ENCODE measurements around the gene ABCA5. TPM values are rescaled to one million over a fixed set of nuclear protein-coding genes. Genes with fewer than 3 reads are reported as not detected.

ABCA5 gene
- total and polyA plus RNA-seq, 4 donors: 18.7 to 84.4 (median 48.8) TPM

DNA sequence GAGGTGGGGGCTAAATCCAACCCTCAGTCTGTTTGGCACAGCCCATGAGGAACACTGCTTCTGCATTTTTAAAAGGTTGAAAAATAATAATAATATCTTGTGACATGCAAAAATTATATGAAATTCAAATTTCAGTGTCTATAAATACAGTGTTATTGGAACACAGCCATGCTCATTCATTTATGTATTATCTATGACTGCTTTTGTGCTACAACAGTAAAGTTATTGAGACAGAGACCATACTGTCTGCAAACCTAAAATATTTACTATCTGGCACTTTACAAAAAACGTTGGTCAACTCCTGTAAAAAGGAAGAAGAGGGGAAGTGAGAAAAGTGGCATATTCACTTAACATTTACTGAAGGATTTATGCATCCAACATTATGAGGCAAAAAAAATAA is 3.1 kb downstream of the ABCA5 start:
- Histone ChIP-seq H3K27me3 (ENCODE audit: control insufficient read depth in 4 of 4, insufficient read depth in 4 of 4, low read length in 3 of 4) (no peaks in the 10 kb centered on the region), H3K36me3 (ENCODE audit: control insufficient read depth in 4 of 4, insufficient read depth in 3 of 4, low read depth in 1 of 4, low read length in 3 of 4) (peaks cover 0 to 5% (median 0%) of the 10 kb centered on the region in 4 donors), H3K9me3 (ENCODE audit: control insufficient read depth in 4 of 4, low read length in 3 of 4) (no peaks in the 10 kb centered on the region), H3K27ac (ENCODE audit: low read depth in 1 of 2, low read length in 2 of 2) (no peak overlapping the region), H3K4me1 (ENCODE audit: control insufficient read depth in 4 of 4, insufficient read depth in 4 of 4, low read length in 3 of 4) (peaks cover 0 to 14% (median 7%) of the 10 kb centered on the region in 4 donors), H3K9ac (ENCODE audit: low read depth in 1 of 2, low read length in 2 of 2) (no peak overlapping the region), H3K4me3 (ENCODE audit: low read depth in 1 of 3, low read length in 3 of 3) (no peak overlapping the region)
- 47% methylated on average over 1 of the region's 1 CpG for WGBS
- no peak for TF ChIP-seq EGR1 (IDR thresholded peaks at IDR 0.05; ENCODE audit: low read depth in 2 of 2)
- TF ChIP-seq FOXA1 (IDR thresholded peaks at IDR 0.05): no peak
- no peak for TF ChIP-seq SP1 (IDR thresholded peaks at IDR 0.05)
- DNase-seq (ENCODE audit: low spot score): no peak

DNA sequence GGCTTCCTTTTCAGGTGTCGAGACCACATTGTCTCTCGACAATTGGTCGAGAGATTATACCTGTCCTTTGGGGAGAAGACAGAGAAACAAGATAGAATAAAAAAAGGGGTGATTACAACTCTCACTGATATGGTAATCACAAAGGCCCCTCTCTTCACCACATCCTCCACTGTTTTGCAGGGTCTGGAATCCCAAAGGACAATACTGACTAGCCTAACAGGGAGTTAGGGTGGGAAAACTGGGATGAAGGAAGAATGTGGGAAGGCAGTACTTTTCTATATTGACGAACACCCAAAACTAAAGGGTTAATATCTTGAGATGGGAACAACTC is 6.1 kb downstream of the ABCA5 start:
- Histone ChIP-seq H3K9me3 (ENCODE audit: control insufficient read depth in 4 of 4, low read length in 3 of 4) (no peaks in the 10 kb centered on the region), H3K9ac (ENCODE audit: low read depth in 1 of 2, low read length in 2 of 2) (no peak overlapping the region), H3K4me1 (ENCODE audit: control insufficient read depth in 4 of 4, insufficient read depth in 4 of 4, low read length in 3 of 4) (peaks cover 0 to 10% (median 5%) of the 10 kb centered on the region in 4 donors), H3K27ac (ENCODE audit: low read depth in 1 of 2, low read length in 2 of 2) (no peak overlapping the region), H3K36me3 (ENCODE audit: control insufficient read depth in 4 of 4, insufficient read depth in 3 of 4, low read depth in 1 of 4, low read length in 3 of 4) (peaks cover 0 to 5% (median 0%) of the 10 kb centered on the region in 4 donors), H3K4me3 (ENCODE audit: low read depth in 1 of 3, low read length in 3 of 3) (no peak overlapping the region), H3K27me3 (ENCODE audit: control insufficient read depth in 4 of 4, insufficient read depth in 4 of 4, low read length in 3 of 4) (no peaks in the 10 kb centered on the region)
- no peak for TF ChIP-seq HNF4G (IDR thresholded peaks at IDR 0.05)
- no peak for TF ChIP-seq FOXA2 (IDR thresholded peaks at IDR 0.05)
- TF ChIP-seq, protein P1, sequence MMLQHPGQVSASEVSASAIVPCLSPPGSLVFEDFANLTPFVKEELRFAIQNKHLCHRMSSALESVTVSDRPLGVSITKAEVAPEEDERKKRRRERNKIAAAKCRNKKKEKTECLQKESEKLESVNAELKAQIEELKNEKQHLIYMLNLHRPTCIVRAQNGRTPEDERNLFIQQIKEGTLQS (IDR thresholded peaks at IDR 0.05): no peak
- no peak for TF ChIP-seq JUND (IDR thresholded peaks at IDR 0.05)
- TF ChIP-seq GABPA (IDR thresholded peaks at IDR 0.05 in 1 of 2, conservative IDR thresholded peaks at IDR 0.05 in 1 of 2): no peak
- TF ChIP-seq RAD21 (IDR thresholded peaks at IDR 0.05): no peak
- no peak for TF ChIP-seq EGR1 (IDR thresholded peaks at IDR 0.05; ENCODE audit: low read depth in 2 of 2)
- no peak for TF ChIP-seq YY1 (IDR thresholded peaks at IDR 0.05)
- TF ChIP-seq NR2F2 (IDR thresholded peaks at IDR 0.05): no peak
- TF ChIP-seq TAF1 (conservative IDR thresholded peaks at IDR 0.05): no peak
- TF ChIP-seq SP1 (IDR thresholded peaks at IDR 0.05): no peak
- over 99% methylated on average over 4 of the region's 4 CpGs for WGBS
- no peak for DNase-seq (ENCODE audit: low spot score)

DNA sequence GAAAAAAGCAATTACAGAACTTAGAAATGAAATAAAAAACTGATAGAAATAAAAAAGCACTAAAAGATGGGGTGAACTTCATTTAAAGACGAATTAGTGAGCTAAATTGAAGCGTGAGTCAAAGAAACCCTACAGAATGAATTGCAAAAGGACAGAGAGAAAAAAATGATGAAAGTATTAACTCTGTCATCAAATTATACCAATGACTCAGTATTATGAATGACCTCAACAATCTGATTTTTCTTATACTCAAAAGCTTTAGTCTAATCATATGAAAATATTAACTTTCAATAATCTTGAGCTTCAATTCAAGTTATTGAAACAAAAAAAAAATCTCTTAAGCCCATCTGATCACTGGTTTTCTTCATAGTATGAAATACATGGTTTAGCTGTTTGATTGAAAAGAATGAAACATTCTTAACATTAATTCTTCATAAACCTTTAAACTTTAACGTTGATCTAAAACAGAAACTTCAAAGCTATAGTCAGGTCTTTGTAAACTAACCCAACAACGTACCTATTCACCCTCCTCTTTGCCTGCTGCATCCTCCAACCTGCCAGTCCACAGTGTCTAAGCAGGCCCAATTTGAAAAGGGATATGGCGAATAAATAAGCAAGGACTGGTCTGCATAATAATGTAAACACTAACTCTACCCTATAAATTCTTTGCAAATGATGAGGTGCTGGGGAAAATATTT is 6.6 kb downstream of the ABCA5 start:
- H3K4me3 ChIP-seq (ENCODE audit: low read depth in 1 of 3, low read length in 3 of 3): no peak overlapping the region
- no peak overlapping the region for H3K27ac ChIP-seq (ENCODE audit: low read depth in 1 of 2, low read length in 2 of 2)
- no peak overlapping the region for H3K9ac ChIP-seq (ENCODE audit: low read depth in 1 of 2, low read length in 2 of 2)
- TF ChIP-seq JUND (IDR thresholded peaks at IDR 0.05): no peak
- TF ChIP-seq GABPA (IDR thresholded peaks at IDR 0.05 in 1 of 2, conservative IDR thresholded peaks at IDR 0.05 in 1 of 2): no peak
- TF ChIP-seq RXRA (IDR thresholded peaks at IDR 0.05): no peak
- 68% methylated on average over 5 of the region's 5 CpGs for WGBS
- no peaks in the 10 kb centered on the region for H3K9me3 ChIP-seq (ENCODE audit: control insufficient read depth in 4 of 4, low read length in 3 of 4)
- no peak for DNase-seq (ENCODE audit: low spot score)
- peaks cover 0 to 5% (median 0%) of the 10 kb centered on the region in 4 donors for H3K36me3 ChIP-seq (ENCODE audit: control insufficient read depth in 4 of 4, insufficient read depth in 3 of 4, low read depth in 1 of 4, low read length in 3 of 4)
- H3K4me1 ChIP-seq (ENCODE audit: control insufficient read depth in 4 of 4, insufficient read depth in 4 of 4, low read length in 3 of 4): peaks cover 0 to 5% (median 2%) of the 10 kb centered on the region in 4 donors
- H3K27me3 ChIP-seq (ENCODE audit: control insufficient read depth in 4 of 4, insufficient read depth in 4 of 4, low read length in 3 of 4): no peaks in the 10 kb centered on the region

DNA sequence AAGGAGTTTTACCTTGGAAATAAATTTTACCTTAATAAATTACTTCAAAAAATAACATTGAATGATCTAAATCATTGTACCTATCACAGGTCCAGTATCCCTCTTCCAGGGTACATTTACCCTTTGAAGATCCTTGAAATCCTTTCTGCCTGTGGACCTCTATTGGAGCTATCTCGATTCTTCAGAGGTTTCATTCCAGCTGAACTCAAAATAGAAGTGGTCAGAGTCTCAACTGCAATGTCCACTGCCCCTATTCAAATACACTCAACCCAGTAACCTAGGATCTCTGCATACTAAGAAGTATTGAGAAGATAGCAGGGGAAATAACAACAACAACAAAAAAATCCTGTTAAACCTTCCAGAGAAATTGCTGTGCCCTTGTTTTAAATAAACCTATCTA is 9.3 kb downstream of the ABCA5 start:
- Histone ChIP-seq H3K27me3 (ENCODE audit: control insufficient read depth in 4 of 4, insufficient read depth in 4 of 4, low read length in 3 of 4) (no peaks in the 10 kb centered on the region), H3K4me1 (ENCODE audit: control insufficient read depth in 4 of 4, insufficient read depth in 4 of 4, low read length in 3 of 4) (peaks cover 0 to 6% (median 2%) of the 10 kb centered on the region in 4 donors), H3K36me3 (ENCODE audit: control insufficient read depth in 4 of 4, insufficient read depth in 3 of 4, low read depth in 1 of 4, low read length in 3 of 4) (peaks cover 0 to 5% (median 0%) of the 10 kb centered on the region in 4 donors), H3K27ac (ENCODE audit: low read depth in 1 of 2, low read length in 2 of 2) (no peak overlapping the region), H3K4me3 (ENCODE audit: low read depth in 1 of 3, low read length in 3 of 3) (no peak overlapping the region), H3K9ac (ENCODE audit: low read depth in 1 of 2, low read length in 2 of 2) (no peak overlapping the region), H3K9me3 (ENCODE audit: control insufficient read depth in 4 of 4, low read length in 3 of 4) (no peaks in the 10 kb centered on the region)
- DNase-seq (ENCODE audit: low spot score): no peak
- WGBS: 60% methylated on average over 1 of the region's 1 CpG
- TF ChIP-seq HNF4A (conservative IDR thresholded peaks at IDR 0.05): no peak
- TF ChIP-seq, protein P2, sequence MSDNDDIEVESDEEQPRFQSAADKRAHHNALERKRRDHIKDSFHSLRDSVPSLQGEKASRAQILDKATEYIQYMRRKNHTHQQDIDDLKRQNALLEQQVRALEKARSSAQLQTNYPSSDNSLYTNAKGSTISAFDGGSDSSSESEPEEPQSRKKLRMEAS (IDR thresholded peaks at IDR 0.05): no peak
- TF ChIP-seq RXRA (IDR thresholded peaks at IDR 0.05): no peak
- no peak for TF ChIP-seq FOXA1 (IDR thresholded peaks at IDR 0.05)
- no peak for TF ChIP-seq TAF1 (conservative IDR thresholded peaks at IDR 0.05)
- TF ChIP-seq, protein P3, sequence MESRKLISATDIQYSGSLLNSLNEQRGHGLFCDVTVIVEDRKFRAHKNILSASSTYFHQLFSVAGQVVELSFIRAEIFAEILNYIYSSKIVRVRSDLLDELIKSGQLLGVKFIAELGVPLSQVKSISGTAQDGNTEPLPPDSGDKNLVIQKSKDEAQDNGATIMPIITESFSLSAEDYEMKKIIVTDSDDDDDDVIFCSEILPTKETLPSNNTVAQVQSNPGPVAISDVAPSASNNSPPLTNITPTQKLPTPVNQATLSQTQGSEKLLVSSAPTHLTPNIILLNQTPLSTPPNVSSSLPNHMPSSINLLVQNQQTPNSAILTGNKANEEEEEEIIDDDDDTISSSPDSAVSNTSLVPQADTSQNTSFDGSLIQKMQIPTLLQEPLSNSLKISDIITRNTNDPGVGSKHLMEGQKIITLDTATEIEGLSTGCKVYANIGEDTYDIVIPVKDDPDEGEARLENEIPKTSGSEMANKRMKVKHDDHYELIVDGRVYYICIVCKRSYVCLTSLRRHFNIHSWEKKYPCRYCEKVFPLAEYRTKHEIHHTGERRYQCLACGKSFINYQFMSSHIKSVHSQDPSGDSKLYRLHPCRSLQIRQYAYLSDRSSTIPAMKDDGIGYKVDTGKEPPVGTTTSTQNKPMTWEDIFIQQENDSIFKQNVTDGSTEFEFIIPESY (IDR thresholded peaks at IDR 0.05): no peak
- TF ChIP-seq SP1 (IDR thresholded peaks at IDR 0.05): no peak

Measured in liver (tissue), 9 donors.